ENCODE data around the gene ANGPT4. TPM values are rescaled to one million over a fixed set of nuclear protein-coding genes. Genes with fewer than 3 reads are reported as not detected.

The ANGPT4 gene
- total and polyA plus RNA-seq, 2 of the 8 experiments (the other 6 are each of a cell fraction or from before 2014, with no cell fraction given): 0.07 to 0.33 TPM

DNA sequence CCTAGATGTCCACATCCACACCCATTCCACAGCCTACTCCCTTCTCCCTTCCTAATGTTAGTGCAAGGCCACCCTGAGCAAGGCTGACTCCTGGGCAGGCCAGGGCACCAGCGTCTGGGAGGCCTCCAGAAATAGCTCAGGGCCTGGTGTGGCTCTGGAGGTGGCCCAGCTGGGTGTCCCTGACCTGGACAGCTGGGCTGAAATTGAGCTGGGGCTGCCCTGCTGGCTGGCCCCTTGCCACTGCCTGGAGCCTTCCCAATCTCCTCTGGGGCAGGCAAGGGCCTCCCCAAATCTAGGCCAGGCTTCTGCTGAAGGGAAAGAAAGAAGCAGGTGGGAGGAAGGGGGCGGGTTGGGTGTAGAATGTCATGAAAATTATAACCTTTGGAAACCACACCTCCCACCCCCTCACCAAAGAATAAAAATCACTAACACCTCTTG is 80.5 kb downstream of the ANGPT4 start:
- H3K9me3 ChIP-seq (ENCODE audit: insufficient read depth in 2 of 2, low read depth in 1 of 2, low read length in 1 of 2): no peaks in the 10 kb centered on the region
- H3K79me2 ChIP-seq (ENCODE audit: control insufficient read depth in 1 of 2, insufficient read depth in 2 of 2, low read length in 2 of 2): no peaks in the 10 kb centered on the region
- H3K27me3 ChIP-seq (replicated peaks in 1 of 4; ENCODE audit: control insufficient read depth in 3 of 4, extremely low read depth in 1 of 4, insufficient read depth in 3 of 4, low read length in 3 of 4): peaks cover 0 to 16% (median 15%) of the 10 kb centered on the region in 4 experiments; a peak in 6 of 7 replicates
- H4K8ac ChIP-seq (ENCODE audit: extremely low read depth, insufficient read depth, low read length): peak overlapping the region; percentile 54; the same call in 1 of the 2 replicates
- no peaks in the 10 kb centered on the region for H4K20me1 ChIP-seq (replicated peaks in 1 of 2; ENCODE audit: control insufficient read depth in 1 of 2, insufficient read depth in 2 of 2, low read length in 2 of 2)
- ChIA-PET POLR2A (ENCODE audit: partially characterized antibody) (no interaction called here), CTCF (ENCODE audit: partially characterized antibody) (interaction anchor here (1.0 kb wide), 1 partner anchor 8 kb away, joined by 3 read pairs; no protein-coding TSS in a partner anchor)
- peaks cover 7% of the 10 kb centered on the region; the same call in 1 of the 2 replicates for H3K23me2 ChIP-seq (ENCODE audit: low read depth, low read length)
- 67% methylated on average over 2 of the region's 2 CpGs; no CpG with 5 or more reads in 1 of the 2 experiments for WGBS, 2 experiments (ENCODE audit: extremely low coverage in 1 of 2, insufficient coverage in 1 of 2, insufficient read length in 1 of 2, insufficient replicate concordance in 2 of 2, low coverage in 1 of 2, low lambda C conversion rate in 2 of 2, missing lambda C conversion rate in 1 of 2)
- H3K4me1 ChIP-seq (replicated peaks in 1 of 4; ENCODE audit: control insufficient read depth in 3 of 4, insufficient read depth in 4 of 4, low read length in 3 of 4): peaks cover 0 to 7% (median 1%) of the 10 kb centered on the region in 4 experiments; a peak in 3 of 7 replicates
- no peak overlapping the region for H3K4ac ChIP-seq (replicated peaks; ENCODE audit: insufficient read length, low read depth, low read length)
- H3K9ac ChIP-seq (replicated peaks in 1 of 4; ENCODE audit: extremely low read depth in 1 of 4, low read depth in 3 of 4, low read length in 3 of 4): no peak overlapping the region
- H2BK20ac ChIP-seq (ENCODE audit: low read length): no peak overlapping the region
- no peak for DNase-seq (ENCODE audit: low read depth in 1 of 2, low spot score in 2 of 2)
- no peak overlapping the region for H3K14ac ChIP-seq (ENCODE audit: insufficient read length)
- no peak overlapping the region for H2BK5ac ChIP-seq (ENCODE audit: low read depth, low read length)
- no peak overlapping the region for H2BK120ac ChIP-seq (replicated peaks; ENCODE audit: low read depth, low read length)
- H3K36me3 ChIP-seq (ENCODE audit: control insufficient read depth in 2 of 4, insufficient read depth in 4 of 4, low read length in 3 of 4): no peaks in the 10 kb centered on the region
- H4K5ac ChIP-seq (ENCODE audit: insufficient read length, low read depth, low read length): no peak overlapping the region
- no peak overlapping the region for H4K91ac ChIP-seq (replicated peaks; ENCODE audit: insufficient read length, low read length)
- no peak overlapping the region for H3K4me3 ChIP-seq (ENCODE audit: extremely low read depth in 1 of 4, insufficient read depth in 2 of 4, low read depth in 3 of 4, low read length in 4 of 4)
- H3K56ac ChIP-seq (replicated peaks; ENCODE audit: insufficient read length, low read depth, low read length): no peak overlapping the region
- 0 out of 2 replicates have a peak overlapping the region, but pooled peaks have one; percentile 15 for H2AK5ac ChIP-seq (ENCODE audit: low read depth, low read length)
- H2BK12ac ChIP-seq (ENCODE audit: low read depth, low read length): no peak overlapping the region
- H3K79me1 ChIP-seq (ENCODE audit: low read depth, low read length): no peaks in the 10 kb centered on the region
- H3K4me2 ChIP-seq (ENCODE audit: insufficient read depth in 1 of 2, low read depth in 2 of 2, low read length in 2 of 2): no peak overlapping the region; a peak in 1 of 4 replicates
- no peak overlapping the region for H3K27ac ChIP-seq (ENCODE audit: low read depth, low read length)
- no peak for FAIRE-seq
- H3K18ac ChIP-seq (ENCODE audit: extremely low read depth, low read length): no peak overlapping the region
- no peak overlapping the region for H3K23ac ChIP-seq (ENCODE audit: insufficient read length)
- no peak overlapping the region for H2BK15ac ChIP-seq (ENCODE audit: low read length)
- no peak overlapping the region for H2AFZ ChIP-seq (ENCODE audit: low read length)
- TF ChIP-seq NRF1 (IDR thresholded peaks at IDR 0.05; ENCODE audit: low read depth, low read length) (no peak), POLR2A (IDR thresholded peaks at IDR 0.05; ENCODE audit: control extremely low read depth in 1 of 2, low read depth in 2 of 2, low read length in 2 of 2) (no peak), E2F6 (IDR thresholded peaks at IDR 0.05) (no peak), CTBP2 (IDR thresholded peaks at IDR 0.05; ENCODE audit: borderline replicate concordance, insufficient read depth, insufficient read length, low read length) (no peak), SP1 (IDR thresholded peaks at IDR 0.05; ENCODE audit: low read depth, low read length) (no peak), ASH2L (IDR thresholded peaks at IDR 0.05; ENCODE audit: low read length) (no peak), PHF8 (conservative IDR thresholded peaks at IDR 0.05; ENCODE audit: low read depth, low read length) (no peak), TEAD4 (IDR thresholded peaks at IDR 0.05; ENCODE audit: low read depth, low read length) (no peak), RAD21 (IDR thresholded peaks at IDR 0.05 in 1 of 2, conservative IDR thresholded peaks at IDR 0.05 in 1 of 2; ENCODE audit: low read depth in 2 of 2, low read length in 2 of 2) (no peak), CEBPB (IDR thresholded peaks at IDR 0.05; ENCODE audit: low read depth, low read length) (no peak)
- TF ChIP-seq, protein P1, sequence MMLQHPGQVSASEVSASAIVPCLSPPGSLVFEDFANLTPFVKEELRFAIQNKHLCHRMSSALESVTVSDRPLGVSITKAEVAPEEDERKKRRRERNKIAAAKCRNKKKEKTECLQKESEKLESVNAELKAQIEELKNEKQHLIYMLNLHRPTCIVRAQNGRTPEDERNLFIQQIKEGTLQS (IDR thresholded peaks at IDR 0.05; ENCODE audit: insufficient read depth, low read depth, low read length): no peak
- TF ChIP-seq, protein P2, sequence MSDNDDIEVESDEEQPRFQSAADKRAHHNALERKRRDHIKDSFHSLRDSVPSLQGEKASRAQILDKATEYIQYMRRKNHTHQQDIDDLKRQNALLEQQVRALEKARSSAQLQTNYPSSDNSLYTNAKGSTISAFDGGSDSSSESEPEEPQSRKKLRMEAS (IDR thresholded peaks at IDR 0.05): no peak
